ENCODE data around the gene CD200R1L.

CD200R1L gene

DNA sequence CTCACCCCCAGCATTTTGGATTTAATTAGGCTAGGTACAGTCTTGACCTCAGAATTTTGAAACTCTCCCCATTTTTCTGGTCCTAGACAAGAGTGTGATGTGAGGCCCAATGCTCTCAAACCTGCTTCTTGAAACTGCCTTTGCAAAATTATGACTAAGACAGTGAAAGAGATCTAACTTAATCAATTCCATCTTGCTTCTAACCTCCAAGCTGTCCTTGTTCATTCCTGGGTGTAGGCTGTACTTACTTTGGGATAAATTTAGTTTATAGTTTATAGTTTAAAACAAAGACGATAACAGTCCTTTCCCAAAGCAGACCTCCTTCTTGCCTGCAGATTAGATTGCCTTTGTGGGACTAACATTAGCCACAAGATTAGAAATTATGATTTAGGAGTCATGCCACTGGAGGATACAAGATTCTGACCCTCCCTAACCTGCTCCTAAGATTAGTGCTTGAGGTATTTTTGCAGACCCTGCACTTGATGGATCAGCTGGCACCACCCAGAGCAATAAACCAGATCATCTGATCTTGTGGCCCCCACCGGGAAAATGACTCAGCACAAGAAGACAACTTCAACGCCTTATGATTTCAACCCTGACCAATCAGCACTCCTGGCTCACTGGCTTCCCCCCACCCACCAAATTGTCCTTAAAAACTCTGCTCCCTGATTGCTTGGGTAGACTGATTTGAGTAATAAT is 59.6 kb downstream of the CD200R1L start:
- H3K4me3 ChIP-seq (ENCODE audit: low read length): no peak overlapping the region
- no peaks in the 10 kb centered on the region for H3K4me1 ChIP-seq (ENCODE audit: control insufficient read depth, insufficient read depth, low read length)
- peak; percentile 50 for DNase-seq (ENCODE audit: low read depth)
- peaks cover 10% of the 10 kb centered on the region for H3K9me3 ChIP-seq (ENCODE audit: control insufficient read depth, low read length)
- no peaks in the 10 kb centered on the region for H3K36me3 ChIP-seq (ENCODE audit: control insufficient read depth, insufficient read depth, low read length, severe bottlenecking)
- H3K9ac ChIP-seq (ENCODE audit: low read length): no peak overlapping the region
- no peaks in the 10 kb centered on the region for H3K27me3 ChIP-seq (replicated peaks; ENCODE audit: control insufficient read depth, insufficient read depth, low read length)

DNA sequence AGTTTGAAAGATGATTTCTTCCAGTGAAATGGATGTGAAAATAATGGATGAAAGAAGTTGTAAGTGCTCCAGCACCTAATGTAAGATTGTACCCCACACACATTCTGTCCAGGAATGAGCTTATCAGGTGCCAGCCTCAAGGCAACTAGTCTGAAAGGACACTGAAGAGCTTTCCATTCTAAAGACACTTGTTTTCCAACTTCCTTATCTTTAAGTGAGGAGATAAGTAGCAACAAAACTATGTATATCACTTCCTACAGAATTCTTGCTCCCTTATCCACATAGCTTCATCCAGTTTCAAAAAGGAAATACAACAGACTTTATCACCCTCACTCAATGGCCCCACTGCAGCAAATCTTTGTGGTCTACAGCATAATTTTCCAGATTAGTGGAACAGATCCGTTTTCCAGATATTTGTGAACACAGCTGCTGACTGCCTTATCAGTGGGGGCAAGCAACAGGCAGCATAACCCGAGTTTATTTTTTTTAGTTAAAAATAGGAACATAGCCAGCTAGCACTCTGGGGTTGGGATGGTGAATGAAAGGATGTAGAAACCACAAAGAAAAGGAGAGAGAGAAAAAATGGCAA is 60.6 kb downstream of the CD200R1L start:
- peak; percentile 35 for DNase-seq (ENCODE audit: low read depth)
- H3K4me3 ChIP-seq (ENCODE audit: low read length): no peak overlapping the region

DNA sequence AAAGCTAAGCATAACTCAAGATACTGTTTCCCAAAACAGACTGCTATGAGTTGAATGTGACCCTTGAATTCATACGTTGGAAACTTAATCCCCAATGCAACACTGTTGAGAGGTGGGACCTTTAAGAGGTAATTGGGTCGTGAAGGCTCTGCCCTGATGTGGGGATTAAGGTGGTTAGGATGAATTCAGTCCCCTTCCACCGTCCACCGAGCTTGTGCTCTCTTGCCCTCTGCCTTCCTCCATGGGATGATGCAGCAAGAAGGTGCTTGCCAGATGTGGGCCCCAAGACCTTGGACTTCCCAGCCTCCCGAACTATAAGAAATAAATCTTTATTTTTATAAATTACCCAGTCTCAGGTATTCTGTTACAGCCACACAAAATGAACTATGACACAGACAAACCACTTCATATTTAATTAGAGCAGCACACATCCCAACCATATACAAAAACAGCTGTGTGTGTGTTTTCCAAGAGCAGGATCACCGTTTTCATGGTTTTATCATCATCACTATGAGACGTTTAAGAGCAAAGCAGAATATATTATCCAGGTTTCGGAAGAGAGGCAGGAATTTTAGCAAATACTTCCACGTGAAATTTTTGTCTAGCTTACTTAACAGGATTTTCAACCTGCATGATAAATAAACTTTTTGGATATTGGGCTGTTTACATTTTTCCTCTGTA is 61.2 kb downstream of the CD200R1L start:
- Histone ChIP-seq H3K27me3 (replicated peaks; ENCODE audit: control insufficient read depth, insufficient read depth, low read length) (no peaks in the 10 kb centered on the region), H3K9ac (ENCODE audit: low read length) (no peak overlapping the region), H3K9me3 (ENCODE audit: control insufficient read depth, low read length) (peaks cover 10% of the 10 kb centered on the region), H3K36me3 (ENCODE audit: control insufficient read depth, insufficient read depth, low read length, severe bottlenecking) (no peaks in the 10 kb centered on the region), H3K4me3 (ENCODE audit: low read length) (no peak overlapping the region), H3K4me1 (ENCODE audit: control insufficient read depth, insufficient read depth, low read length) (peaks cover 15% of the 10 kb centered on the region)
- DNase-seq (ENCODE audit: low read depth): no peak

More for the DNA sequence above, 60.6 kb downstream of the CD200R1L start:
- Histone ChIP-seq H3K9ac (ENCODE audit: low read length) (no peak overlapping the region), H3K4me1 (ENCODE audit: control insufficient read depth, insufficient read depth, low read length) (peaks cover 9% of the 10 kb centered on the region), H3K36me3 (ENCODE audit: control insufficient read depth, insufficient read depth, low read length, severe bottlenecking) (no peaks in the 10 kb centered on the region), H3K9me3 (ENCODE audit: control insufficient read depth, low read length) (peaks cover 10% of the 10 kb centered on the region), H3K27me3 (replicated peaks; ENCODE audit: control insufficient read depth, insufficient read depth, low read length) (no peaks in the 10 kb centered on the region)

DNA sequence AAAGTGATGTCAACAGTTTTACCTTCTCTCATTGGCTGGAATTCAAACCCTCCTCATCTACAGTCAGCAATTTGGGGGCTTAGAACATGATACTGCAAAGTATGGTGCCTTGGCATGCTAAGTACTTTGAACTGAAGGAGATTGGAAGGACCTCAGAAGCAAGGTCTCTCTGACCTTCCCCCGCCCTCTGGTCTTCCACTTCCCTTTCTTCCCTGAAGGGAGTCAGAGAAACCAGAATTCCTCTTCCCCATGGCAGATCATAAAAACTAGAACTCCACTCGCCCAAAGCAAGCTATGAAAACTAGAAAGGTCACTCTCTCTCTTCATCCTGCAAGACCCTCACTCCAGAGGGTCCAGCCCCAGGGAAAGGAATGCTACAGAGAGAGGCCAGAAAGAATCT is 64.2 kb downstream of the CD200R1L start:
- peaks cover 2% of the 10 kb centered on the region for H3K9me3 ChIP-seq (ENCODE audit: control insufficient read depth, low read length)
- H3K9ac ChIP-seq (ENCODE audit: low read length): no peak overlapping the region
- no peaks in the 10 kb centered on the region for H3K36me3 ChIP-seq (ENCODE audit: control insufficient read depth, insufficient read depth, low read length, severe bottlenecking)
- H3K4me3 ChIP-seq (ENCODE audit: low read length): no peak overlapping the region
- peaks cover 44% of the 10 kb centered on the region for H3K4me1 ChIP-seq (ENCODE audit: control insufficient read depth, insufficient read depth, low read length)
- no peaks in the 10 kb centered on the region for H3K27me3 ChIP-seq (replicated peaks; ENCODE audit: control insufficient read depth, insufficient read depth, low read length)
- DNase-seq (ENCODE audit: low read depth): no peak

DNA sequence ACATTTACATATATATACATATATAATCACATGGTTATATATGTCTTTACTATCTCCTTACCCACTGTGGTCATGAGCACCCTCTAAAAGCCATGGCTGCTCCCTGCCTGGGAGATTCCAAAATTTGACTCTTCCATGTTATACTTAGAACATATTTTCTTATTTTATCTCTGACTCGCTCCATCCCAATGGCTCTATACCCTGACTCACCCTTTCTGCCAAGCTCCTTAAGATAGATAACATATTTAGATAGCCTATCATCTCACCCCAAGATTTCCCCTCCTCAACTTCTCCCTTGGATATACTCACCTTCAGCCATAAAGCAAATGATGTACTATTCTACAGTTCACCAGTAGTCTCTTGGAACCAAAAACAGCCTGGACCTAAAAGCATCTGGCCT is 65.1 kb downstream of the CD200R1L start:
- Histone ChIP-seq H3K36me3 (ENCODE audit: control insufficient read depth, insufficient read depth, low read length, severe bottlenecking) (no peaks in the 10 kb centered on the region), H3K27me3 (replicated peaks; ENCODE audit: control insufficient read depth, insufficient read depth, low read length) (no peaks in the 10 kb centered on the region), H3K4me3 (ENCODE audit: low read length) (no peak overlapping the region), H3K4me1 (ENCODE audit: control insufficient read depth, insufficient read depth, low read length) (peaks cover 52% of the 10 kb centered on the region), H3K9ac (ENCODE audit: low read length) (no peak overlapping the region), H3K9me3 (ENCODE audit: control insufficient read depth, low read length) (no peaks in the 10 kb centered on the region)
- DNase-seq (ENCODE audit: low read depth): no peak

DNA sequence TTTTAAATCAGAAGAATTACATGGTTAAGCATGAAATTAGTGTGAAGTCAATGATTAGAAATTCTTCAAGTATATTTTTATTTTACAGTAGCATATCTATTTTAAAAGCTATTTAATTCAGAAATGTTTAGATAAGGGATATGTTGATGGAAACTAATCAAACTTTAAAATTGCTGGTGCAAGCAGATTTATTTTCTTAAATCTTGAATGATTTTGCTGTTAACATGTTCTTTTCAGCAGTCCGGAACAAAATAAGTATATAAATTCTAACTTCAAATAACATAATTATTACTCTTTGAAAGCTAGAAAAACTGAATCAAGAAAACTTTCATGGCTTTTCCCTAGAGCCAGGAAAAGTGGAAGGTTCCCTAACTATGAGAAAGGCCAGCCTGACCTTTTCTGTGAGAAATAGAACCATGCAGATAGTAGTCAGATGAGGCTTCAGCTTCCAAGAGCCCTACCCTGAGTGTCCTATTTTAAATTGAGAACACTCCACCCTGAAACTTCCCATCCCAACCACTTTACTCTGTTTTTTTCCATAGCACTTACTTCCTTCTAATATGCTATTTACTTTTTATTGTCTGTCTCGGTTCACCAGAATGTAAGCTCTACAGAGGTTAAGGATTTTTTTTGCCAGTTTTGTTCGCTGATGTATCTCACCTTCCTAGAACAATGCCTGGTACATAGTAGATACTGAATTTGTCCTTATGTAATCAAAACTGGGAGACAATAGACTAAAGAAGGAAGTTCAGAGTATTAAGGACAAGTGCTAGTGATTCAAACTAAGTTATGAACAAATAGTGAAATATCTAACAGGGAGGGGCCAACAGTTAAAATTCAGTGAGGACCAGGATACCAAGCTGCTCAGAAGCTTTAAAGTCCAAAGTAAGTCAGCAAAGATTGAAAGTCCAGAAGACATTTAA is 66.8 kb downstream of the CD200R1L start:
- Histone ChIP-seq H3K27me3 (replicated peaks; ENCODE audit: control insufficient read depth, insufficient read depth, low read length) (no peaks in the 10 kb centered on the region), H3K36me3 (ENCODE audit: control insufficient read depth, insufficient read depth, low read length, severe bottlenecking) (no peaks in the 10 kb centered on the region), H3K4me1 (ENCODE audit: control insufficient read depth, insufficient read depth, low read length) (peaks cover 69% of the 10 kb centered on the region), H3K9ac (ENCODE audit: low read length) (peak overlapping the region; percentile 75), H3K4me3 (ENCODE audit: low read length) (no peak overlapping the region), H3K9me3 (ENCODE audit: control insufficient read depth, low read length) (no peaks in the 10 kb centered on the region)
- DNase-seq (ENCODE audit: low read depth): peak; percentile 32

DNA sequence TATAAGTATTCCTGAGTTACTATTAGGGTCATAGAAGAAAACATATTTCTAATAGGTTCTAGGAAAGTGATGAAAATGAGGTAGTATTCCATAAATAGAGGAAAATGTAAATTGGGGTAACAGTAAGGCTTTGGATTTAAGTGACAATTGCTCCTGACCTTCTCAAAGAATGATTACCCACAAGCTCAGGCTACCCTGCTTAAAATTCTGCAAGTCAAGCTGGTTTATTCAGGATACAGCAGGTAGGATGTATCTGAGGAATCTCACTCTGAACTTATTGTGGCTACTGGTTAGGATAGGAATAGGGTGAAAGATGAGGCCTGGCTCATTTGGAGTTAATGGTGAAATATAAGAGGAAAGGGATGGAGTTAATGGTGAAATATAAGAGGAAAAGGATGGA is 67.7 kb downstream of the CD200R1L start:
- Histone ChIP-seq H3K4me1 (ENCODE audit: control insufficient read depth, insufficient read depth, low read length) (peaks cover 77% of the 10 kb centered on the region), H3K9me3 (ENCODE audit: control insufficient read depth, low read length) (no peaks in the 10 kb centered on the region), H3K36me3 (ENCODE audit: control insufficient read depth, insufficient read depth, low read length, severe bottlenecking) (no peaks in the 10 kb centered on the region), H3K9ac (ENCODE audit: low read length) (peak overlapping the region; percentile 75), H3K4me3 (ENCODE audit: low read length) (no peak overlapping the region), H3K27me3 (replicated peaks; ENCODE audit: control insufficient read depth, insufficient read depth, low read length) (no peaks in the 10 kb centered on the region)
- DNase-seq (ENCODE audit: low read depth): no peak

DNA sequence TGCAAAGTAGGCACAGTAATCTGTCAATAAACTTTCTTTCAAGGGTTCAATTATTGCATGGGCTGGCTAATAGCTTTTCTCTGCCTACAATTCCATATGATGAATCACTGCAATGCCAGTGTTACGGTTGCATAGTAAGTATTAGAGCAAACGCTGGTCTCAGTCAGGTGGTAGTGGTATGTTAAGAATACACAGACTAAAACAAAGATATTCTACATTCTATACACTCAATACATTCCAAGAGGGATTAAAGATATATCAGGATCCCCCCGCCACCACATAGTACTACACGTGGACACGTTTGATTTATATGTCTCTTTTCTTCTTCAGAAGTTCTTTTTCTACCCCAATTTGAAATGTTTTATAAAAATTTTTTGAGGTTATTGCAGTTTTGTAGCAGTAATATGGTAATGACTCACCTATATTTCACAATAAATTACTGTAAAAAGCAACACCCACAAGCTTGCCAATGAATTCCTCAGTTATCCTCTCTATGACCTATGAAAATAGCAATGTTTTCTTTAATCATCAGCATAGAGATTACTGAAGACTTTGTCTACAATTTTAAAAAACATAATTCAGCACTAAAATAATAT is 68.2 kb downstream of the CD200R1L start:
- H3K9me3 ChIP-seq (ENCODE audit: control insufficient read depth, low read length): no peaks in the 10 kb centered on the region
- H3K4me1 ChIP-seq (ENCODE audit: control insufficient read depth, insufficient read depth, low read length): peaks cover 81% of the 10 kb centered on the region
- peak; percentile 91 for DNase-seq (ENCODE audit: low read depth)
- no peaks in the 10 kb centered on the region for H3K36me3 ChIP-seq (ENCODE audit: control insufficient read depth, insufficient read depth, low read length, severe bottlenecking)
- peak overlapping the region; percentile 80 for H3K9ac ChIP-seq (ENCODE audit: low read length)
- no peaks in the 10 kb centered on the region for H3K27me3 ChIP-seq (replicated peaks; ENCODE audit: control insufficient read depth, insufficient read depth, low read length)
- H3K4me3 ChIP-seq (ENCODE audit: low read length): peak overlapping the region; percentile 21

DNA sequence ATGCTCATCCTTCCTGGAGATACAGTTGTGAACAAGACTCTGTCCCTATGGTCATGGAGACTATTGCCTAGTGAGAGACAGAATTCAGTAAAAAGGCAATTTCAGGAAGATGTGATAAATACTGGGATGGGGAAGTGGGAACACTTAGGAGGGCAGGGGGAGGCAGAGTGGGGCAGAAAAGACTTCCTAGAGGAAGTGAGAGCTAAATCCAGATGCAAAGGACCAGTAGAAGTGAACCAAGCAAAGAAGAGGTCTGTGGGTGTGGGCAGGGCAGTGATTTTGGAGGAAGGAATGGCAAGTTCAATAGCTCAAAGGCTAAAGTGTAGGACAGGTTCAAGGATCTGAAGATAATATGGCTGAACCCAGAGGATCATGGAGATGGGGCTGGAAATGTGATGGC is 68.9 kb downstream of the CD200R1L start:
- no peak for DNase-seq (ENCODE audit: low read depth)
- no peaks in the 10 kb centered on the region for H3K9me3 ChIP-seq (ENCODE audit: control insufficient read depth, low read length)
- H3K27me3 ChIP-seq (replicated peaks; ENCODE audit: control insufficient read depth, insufficient read depth, low read length): no peaks in the 10 kb centered on the region
- H3K9ac ChIP-seq (ENCODE audit: low read length): peak overlapping the region; percentile 80
- H3K4me1 ChIP-seq (ENCODE audit: control insufficient read depth, insufficient read depth, low read length): peaks cover 83% of the 10 kb centered on the region
- H3K4me3 ChIP-seq (ENCODE audit: low read length): no peak overlapping the region
- no peaks in the 10 kb centered on the region for H3K36me3 ChIP-seq (ENCODE audit: control insufficient read depth, insufficient read depth, low read length, severe bottlenecking)

DNA sequence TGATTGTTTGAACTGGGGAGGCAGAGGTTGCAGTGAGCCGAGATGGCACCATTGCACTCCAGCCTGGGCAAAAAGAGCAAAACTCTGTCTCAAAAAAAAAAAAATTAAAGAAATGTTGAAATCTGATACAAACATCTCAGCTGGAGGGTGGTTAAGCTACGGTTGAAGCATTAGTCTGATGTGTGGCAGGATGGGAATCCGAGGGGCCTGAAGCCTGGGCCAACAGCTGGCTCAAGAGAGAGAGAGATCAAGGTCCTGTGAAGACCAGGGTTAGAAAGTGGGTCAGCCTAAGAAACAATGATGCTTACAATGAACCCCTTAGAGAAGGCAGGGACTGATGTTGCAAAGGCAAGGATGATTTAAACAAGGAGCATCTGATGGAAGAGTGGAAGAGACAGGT is 69.8 kb downstream of the CD200R1L start:
- DNase-seq (ENCODE audit: low read depth): peak; percentile 56
- Histone ChIP-seq H3K27me3 (replicated peaks; ENCODE audit: control insufficient read depth, insufficient read depth, low read length) (no peaks in the 10 kb centered on the region), H3K36me3 (ENCODE audit: control insufficient read depth, insufficient read depth, low read length, severe bottlenecking) (no peaks in the 10 kb centered on the region), H3K9me3 (ENCODE audit: control insufficient read depth, low read length) (no peaks in the 10 kb centered on the region), H3K9ac (ENCODE audit: low read length) (peak overlapping the region; percentile 80), H3K4me3 (ENCODE audit: low read length) (no peak overlapping the region), H3K4me1 (ENCODE audit: control insufficient read depth, insufficient read depth, low read length) (peaks cover 89% of the 10 kb centered on the region)
